GM06990 (cell line): ENCODE results near the gene PLXDC2.

Source experiments
- DNase-seq: peaks from one replicate; pipeline ENCODE4 v3.0.0-alpha.2; 2011; ENCODE audit not compliant: insufficient read length; ENCODE audit errors: extremely low read depth
- H3K27me3 ChIP-seq: replicated peaks from 2 replicates; pipeline ENCODE4 v1.6.0; 2011; ENCODE audit warnings: low read length; ENCODE audit not compliant: control insufficient read depth, insufficient read depth
- H3K36me3 ChIP-seq: 2 replicates; pipeline ENCODE4 v1.5.1; 2011; ENCODE audit warnings: low read length; ENCODE audit not compliant: control insufficient read depth, insufficient read depth
- H3K4me3 ChIP-seq: replicated peaks from 2 replicates; pipeline ENCODE4 v1.5.1; 2011; ENCODE audit warnings: low read depth, mild to moderate bottlenecking, control low read depth, low read length
- CTCF ChIP-seq: IDR thresholded peaks from 2 replicates; pipeline ENCODE4 v1.5.1; 2011; ENCODE audit warnings: low read length, control low read depth, mild to moderate bottlenecking, inconsistent platforms; ENCODE audit not compliant: insufficient read depth, poor library complexity, severe bottlenecking

Gene PLXDC2

DNA sequence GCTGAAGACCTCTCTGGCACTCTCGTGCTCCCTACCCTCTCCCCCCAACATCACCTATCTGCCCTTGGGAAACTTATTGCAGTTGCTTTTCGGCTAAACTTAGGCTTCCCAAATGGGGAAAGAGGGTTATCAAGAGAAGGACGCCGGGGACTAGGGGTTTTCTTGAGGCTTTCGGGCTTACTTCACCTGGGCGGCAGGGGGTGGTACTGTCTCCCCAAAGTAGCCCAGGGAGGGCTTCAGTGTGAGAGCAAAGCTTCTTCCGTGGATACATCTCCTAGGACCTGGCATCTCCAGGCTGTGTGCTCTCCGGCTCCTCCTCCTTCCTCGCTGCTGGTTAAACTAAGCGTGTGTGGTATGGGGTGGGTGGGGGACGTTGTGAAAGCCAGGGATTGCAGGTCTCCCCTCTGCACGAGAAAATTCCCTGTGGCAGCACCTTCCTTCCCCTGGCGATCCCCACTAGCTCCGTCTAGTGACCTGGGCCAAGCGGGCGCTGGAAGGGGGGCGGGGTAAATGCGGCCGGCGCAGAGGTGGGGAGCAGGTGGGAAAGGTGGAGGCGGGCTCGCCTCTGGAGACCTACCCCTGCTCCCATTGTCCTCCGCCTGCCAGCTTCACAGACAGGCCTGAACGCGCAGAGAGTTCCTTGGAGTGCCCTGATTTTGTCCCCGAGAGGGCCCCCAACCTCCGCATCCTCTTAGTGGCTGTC lies 1.1 kb downstream of the PLXDC2 start:
- DNase-seq = no peak
- no peak for TF ChIP-seq CTCF
- no peak overlapping the region for H3K4me3 ChIP-seq
- H3K27me3 ChIP-seq = peaks cover 1% of the 10 kb centered on the region; the same call in 1 of the 2 replicates
- no peaks in the 10 kb centered on the region for H3K36me3 ChIP-seq

GRCh38 chr10:19818876-19819275 lies 2.6 kb downstream of the PLXDC2 start:
- DNase-seq = no peak
- H3K36me3 ChIP-seq = no peaks in the 10 kb centered on the region
- H3K4me3 ChIP-seq = no peak overlapping the region
- peaks cover 1% of the 10 kb centered on the region; the same call in 1 of the 2 replicates for H3K27me3 ChIP-seq
- no peak for TF ChIP-seq CTCF

DNA sequence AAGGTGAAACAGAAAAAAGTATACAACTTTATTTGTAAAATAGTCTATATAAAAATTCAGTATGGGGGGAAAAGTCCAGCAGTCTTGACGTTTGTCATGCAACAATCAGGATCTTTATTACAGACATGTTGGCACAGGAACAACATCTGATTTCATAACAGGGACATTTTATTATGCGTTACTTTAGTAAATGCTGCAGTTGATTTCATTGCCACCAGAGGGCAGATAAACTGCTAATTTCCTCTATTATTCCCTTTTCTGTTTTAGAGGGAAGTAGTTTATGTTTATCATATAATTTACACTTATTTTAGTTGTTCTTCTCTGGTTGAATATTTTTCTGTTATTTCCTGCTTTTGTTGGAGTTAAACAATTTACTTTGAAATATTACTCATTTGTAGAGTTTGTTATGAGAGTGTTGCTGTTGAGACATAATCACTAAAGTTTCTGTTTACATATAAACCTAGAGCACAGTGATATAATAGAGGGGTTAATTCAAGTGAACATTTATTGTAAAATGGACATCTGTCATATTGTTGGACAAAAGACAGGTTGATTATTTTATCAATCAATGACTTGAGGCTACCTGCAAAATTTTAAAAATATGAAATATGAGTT lies 3.3 kb downstream of the PLXDC2 start:
- no peak overlapping the region for H3K4me3 ChIP-seq
- peak; percentile 49 for TF ChIP-seq CTCF
- no peak for DNase-seq

GRCh38 chr10:19824381-19825342 lies 8.4 kb downstream of the PLXDC2 start:
- H3K27me3 ChIP-seq = no peaks in the 10 kb centered on the region
- no peak for DNase-seq
- H3K36me3 ChIP-seq = no peaks in the 10 kb centered on the region
- no peak overlapping the region for H3K4me3 ChIP-seq
- TF ChIP-seq CTCF = no peak

More for the DNA sequence above, 3.3 kb downstream of the PLXDC2 start:
- Histone ChIP-seq H3K27me3 (peaks cover 1% of the 10 kb centered on the region; the same call in 1 of the 2 replicates), H3K36me3 (no peaks in the 10 kb centered on the region)

- TF ChIP-seq CTCF = no peak
- Histone ChIP-seq H3K4me3 (no peak overlapping the region), H3K27me3 (no peaks in the 10 kb centered on the region), H3K36me3 (no peaks in the 10 kb centered on the region)
- no peak for DNase-seq
Measured at GRCh38 chr10:19825700-19826099, 9.5 kb downstream of the PLXDC2 start.
